Heart left ventricle (tissue), 13 donors: Measurements from ENCODE around the gene PLA2G6.

Experiments
- CTCF ChIP-seq, 12 donors: fragments of 200-600 bp; sonication (generic) in 4 of 12; IDR thresholded peaks; one replicate each; pipeline versions ENCODE4 v1.5.0 to v1.8.0; 2018 to 2022; ENCODE audit warnings: antibody characterized with exemption in 12 of 12, mild to moderate bottlenecking in 5 of 12
- POLR2A ChIP-seq, 2 donors: fragments of 450-650 bp; IDR thresholded peaks; one replicate each; pipeline ENCODE4 v1.6.1; 2017; ENCODE audit warnings: antibody characterized with exemption in 2 of 2, mild to moderate bottlenecking in 2 of 2, moderate library complexity in 2 of 2
- donor health status: ischemic (EF 13 %, LVEDD 7.1; RV severe dilation, severe dysfunction).
- donor health status: DM: no; HTN: yes; CAD: no.
- donor health status: DM: no; HTN: no; CAD: no.
- donor health status: ischemic (EF 25% LVEDD 6.9; RV normal size, moderate dysfunction).
- donor health status: ischemic (EF 25% LVEDD 5.7; RV mildly dilated, moderate dysfunction).
- donor health status: ischemic (EF 35%, LVEDD 5.7; RV mildly dilated, moderate dysfunction).
- donor health status: nonischemic (EF 11% LVEDD 7.7; RV severe dilation, severe dysfunction).
- donor health status: DM: yes; HTN: yes; CAD: no.
- donor health status: PGD.
- donor health status: ischemic (EF 29% LVEDD 5.4; RV normal size, mild dysfunction).
- donor health status: nonischemic (EF 23%, LVEDD 6.1; RV moderate dilation, normal function).

GRCh38 chr22:38133331-38133730 is 48.3 kb downstream of the PLA2G6 start:
- no peak for TF ChIP-seq CTCF (IDR thresholded peaks at IDR 0.05)
- no peak for TF ChIP-seq POLR2A (IDR thresholded peaks at IDR 0.05)
